HCT116 (cell line): ENCODE results near the gene FHOD3. TPM values are rescaled to one million over a fixed set of nuclear protein-coding genes. Genes with fewer than 3 reads are reported as not detected.

ENCODE experiments used
- ATAC-seq: fragments of 200-7000 bp; cut with Tn5 transposase; 2 replicates; pipeline ENCODE4 v1.9.1; 2020; ENCODE audit warnings: mild to moderate bottlenecking, moderate library complexity
- BruUV-seq: library from RNA; stranded (reverse); fragments of 400-500 nt; replicated peaks from 2 replicates; lab custom pipeline; 2021; lab: Mats Ljungman, UMichigan
- CTCF ChIA-PET: fragments of 300-600 bp; sonication (Branson Sonifier 250); formaldehyde crosslinking; loops from one replicate; lab custom pipeline; 2021; ENCODE audit warnings: antibody characterized with exemption; lab: Charles Lee
- POLR2A ChIA-PET: fragments of 300-600, 350-600 bp; sonication (Branson Sonifier 250); formaldehyde crosslinking; loops from one replicate; lab custom pipeline; 2021; ENCODE audit warnings: antibody characterized with exemption; lab: Charles Lee
- RAD21 ChIA-PET, 2 experiments: fragments of 300-600 bp; sonication (Branson Sonifier 250); formaldehyde crosslinking; loops; one replicate each; lab custom pipeline; 2023; ENCODE audit warnings: low total read pairs in 2 of 2; ENCODE audit not compliant: uncharacterized antibody in 2 of 2, unreplicated experiment in 2 of 2, low non-redundant PET in 1 of 2; lab: Charles Lee
- DNase-seq: peaks from one replicate; pipeline ENCODE4 v3.0.0-alpha.2; 2010; ENCODE audit warnings: low read depth, low spot score
- H2AFZ ChIP-seq: fragments of 200-600 bp; shearing (Covaris generic), sonication (generic); 2 replicates; pipeline ENCODE4 v1.6.1; 2017; ENCODE audit warnings: low read depth, mixed run types, mixed read lengths, antibody characterized with exemption, low read length; ENCODE audit not compliant: poor library complexity, severe bottlenecking
- H3K27ac ChIP-seq: 2 replicates; pipeline ENCODE4 v1.5.1; 2012; ENCODE audit warnings: low read depth, low read length
- H3K27me3 ChIP-seq: fragments of 200-600 bp; sonication (generic); 2 replicates; pipeline ENCODE4 v1.6.1; 2016; ENCODE audit warnings: mixed run types, low read length, mixed read lengths; ENCODE audit not compliant: insufficient read depth
- H3K36me3 ChIP-seq, 2 experiments: fragments of 200-500 bp in 1 of 2; fragments of 200-600 bp in 1 of 2; sonication (Bioruptor generic) in 1 of 2; sonication (generic) in 1 of 2; 2 replicates each; pipeline versions ENCODE4 v1.5.1 to v1.6.1; 2014 to 2016; ENCODE audit warnings: low read length in 2 of 2, inconsistent platforms in 1 of 2, mixed read lengths in 1 of 2, mixed run types in 1 of 2; ENCODE audit not compliant: insufficient read depth in 2 of 2, control insufficient read depth in 1 of 2
- H3K4me1 ChIP-seq, 2 experiments: fragments of 200-600 bp in 1 of 2; sonication (generic) in 1 of 2; 2 replicates each; pipeline versions ENCODE4 v1.5.1 to v1.6.1; 2012 to 2017; ENCODE audit warnings: low read length in 2 of 2, inconsistent platforms in 1 of 2, mild to moderate bottlenecking in 1 of 2, mixed read lengths in 1 of 2, mixed run types in 1 of 2, moderate library complexity in 1 of 2; ENCODE audit not compliant: insufficient read depth in 2 of 2, control insufficient read depth in 1 of 2
- H3K4me2 ChIP-seq: fragments of 200-600 bp; sonication (generic); 2 replicates; pipeline ENCODE4 v1.6.1; 2017; ENCODE audit warnings: mixed run types, low read length, mixed read lengths
- H3K4me3 ChIP-seq, 2 experiments: fragments of 200-600 bp in 1 of 2; sonication (generic) in 1 of 2; replicated peaks in 1 of 2; 2 replicates each; pipeline ENCODE4 v1.5.1; 2011 to 2016; ENCODE audit warnings: low read length in 2 of 2, control low read depth in 1 of 2, low read depth in 1 of 2, mild to moderate bottlenecking in 1 of 2, mixed read lengths in 1 of 2, mixed run types in 1 of 2
- H3K79me2 ChIP-seq: fragments of 200-600 bp; sonication (generic); 2 replicates; pipeline ENCODE4 v1.6.1; 2017; ENCODE audit warnings: mild to moderate bottlenecking, mixed run types, low read length, moderate library complexity, mixed read lengths; ENCODE audit not compliant: insufficient read depth
- H3K9ac ChIP-seq: fragments of 200-600 bp; sonication (generic); 2 replicates; pipeline ENCODE4 v1.6.1; 2016; ENCODE audit warnings: low read length, mixed read lengths
- H3K9me2 ChIP-seq: fragments of 200-600 bp; sonication (generic), shearing (Covaris generic); 2 replicates; pipeline ENCODE4 v1.6.1; 2017; ENCODE audit warnings: mixed run types, mild to moderate bottlenecking, moderate library complexity; ENCODE audit not compliant: insufficient read depth
- H3K9me3 ChIP-seq, 2 experiments: fragments of 200-500 bp in 1 of 2; fragments of 200-600 bp in 1 of 2; sonication (Bioruptor generic) in 1 of 2; sonication (generic) in 1 of 2; 2 replicates each; pipeline ENCODE4 v1.6.1; 2014 to 2017; ENCODE audit warnings: low read length in 2 of 2, mixed read lengths in 2 of 2, inconsistent platforms in 1 of 2, low read depth in 1 of 2, mild to moderate bottlenecking in 1 of 2, mixed run types in 1 of 2, moderate library complexity in 1 of 2; ENCODE audit not compliant: control insufficient read depth in 1 of 2, insufficient read depth in 1 of 2
- H4K20me1 ChIP-seq: fragments of 200-600 bp; sonication (generic), shearing (Covaris generic); 2 replicates; pipeline ENCODE4 v1.6.1; 2017; ENCODE audit warnings: mixed run types, mild to moderate bottlenecking, moderate library complexity; ENCODE audit not compliant: insufficient read depth
- CBX3 ChIP-seq: IDR thresholded peaks from 2 replicates; pipeline ENCODE4 v1.6.1; 2012; ENCODE audit warnings: low read depth
- EGR1 ChIP-seq: IDR thresholded peaks from 2 replicates; pipeline ENCODE4 v1.6.1; 2012; ENCODE audit warnings: low read depth
- ELF1 ChIP-seq: IDR thresholded peaks from 2 replicates; pipeline ENCODE4 v1.6.1; 2012; ENCODE audit warnings: low read depth, borderline replicate concordance
- EZH2phosphoT487 ChIP-seq: fragments of 200-600 bp; IDR thresholded peaks from 2 replicates; pipeline ENCODE4 v1.6.1; 2018; ENCODE audit warnings: antibody characterized with exemption, borderline replicate concordance
- POLR2AphosphoS5 ChIP-seq: IDR thresholded peaks from 2 replicates; pipeline ENCODE4 v1.6.1; 2011; ENCODE audit warnings: mild to moderate bottlenecking, low read depth, low read length, moderate library complexity
- YY1 ChIP-seq: IDR thresholded peaks from 2 replicates; pipeline ENCODE4 v1.6.1; 2011; ENCODE audit warnings: low read length, low read depth, moderate library complexity, mild to moderate bottlenecking; ENCODE audit not compliant: insufficient replicate concordance; ENCODE audit errors: extremely low read depth
- ZBTB33 ChIP-seq: IDR thresholded peaks from 2 replicates; pipeline ENCODE4 v1.6.1; 2011; ENCODE audit warnings: mild to moderate bottlenecking, low read length, moderate library complexity; ENCODE audit not compliant: insufficient replicate concordance; ENCODE audit errors: extremely low read depth
- intact Hi-C: fragments of 100-400 bp; cut with micrococcal nuclease; formaldehyde crosslinking; loops from 2 replicates; pipeline ENCODE4 v1.10.0; 2022
- total RNA-seq: library from RNA; stranded (reverse); gene quantifications from one replicate; pipeline ENCODE4 v1.2.1, GENCODE V29; 2021; ENCODE audit not compliant: unreplicated experiment

The FHOD3 gene
- total RNA-seq, 1 experiment from 2014 or later, result 4.0 TPM

- no peak for TF ChIP-seq YY1
Measured at GRCh38 chr18:36783792-36784191, 486.3 kb downstream of the FHOD3 start (continued).

- intact Hi-C loops, result no loop called here
- Histone ChIP-seq H3K27ac (no peak overlapping the region), H3K9me3 (no peaks in the 10 kb centered on the region), H3K27me3 (no peaks in the 10 kb centered on the region), H3K9me2 (no peaks in the 10 kb centered on the region), H3K4me2 (no peak overlapping the region), H3K79me2 (no peaks in the 10 kb centered on the region), H3K4me3 (no peak overlapping the region), H3K4me1 (peaks cover 0 to 3% of the 10 kb centered on the region in 2 experiments; a peak in 1 of 4 replicates), H3K36me3 (0 out of 4 replicates have a peak, but pooled peaks cover 0 to 4% of the 10 kb centered on the region in 2 experiments)
- ATAC-seq, result no peak
- BruUV-seq, result no TSS peak
- CTCF ChIA-PET, result no interaction called here
- POLR2A ChIA-PET, result no interaction called here
- DNase-seq, result no peak
- TF ChIP-seq CBX3 (no peak), POLR2AphosphoS5 (no peak), ELF1 (no peak), ZBTB33 (no peak), EGR1 (no peak), EZH2phosphoT487 (no peak)
- TF ChIP-seq, all 23 proteins: peak for 0
- H4K20me1 ChIP-seq, result no peaks in the 10 kb centered on the region
- H2AFZ ChIP-seq, result no peak overlapping the region
- RAD21 ChIA-PET, result no interaction called here
- H3K9ac ChIP-seq, result no peak overlapping the region
Measured at GRCh38 chr18:36786686-36787085, 489.2 kb downstream of the FHOD3 start.
